Heart left ventricle (tissue), 13 donors: ENCODE measurements around the gene NELL1.

ENCODE experiments used
- CTCF ChIP-seq, 12 donors: fragments of 200-600 bp; sonication (generic) in 4 of 12; IDR thresholded peaks; one replicate each; pipeline versions ENCODE4 v1.5.0 to v1.8.0; 2018 to 2022; ENCODE audit warnings: antibody characterized with exemption in 12 of 12, mild to moderate bottlenecking in 5 of 12
- POLR2A ChIP-seq, 2 donors: fragments of 450-650 bp; IDR thresholded peaks; one replicate each; pipeline ENCODE4 v1.6.1; 2017; ENCODE audit warnings: antibody characterized with exemption in 2 of 2, mild to moderate bottlenecking in 2 of 2, moderate library complexity in 2 of 2
- donor health status: ischemic (EF 13 %, LVEDD 7.1; RV severe dilation, severe dysfunction).
- donor health status: DM: no; HTN: yes; CAD: no.
- donor health status: DM: no; HTN: no; CAD: no.
- donor health status: ischemic (EF 25% LVEDD 6.9; RV normal size, moderate dysfunction).
- donor health status: ischemic (EF 25% LVEDD 5.7; RV mildly dilated, moderate dysfunction).
- donor health status: ischemic (EF 35%, LVEDD 5.7; RV mildly dilated, moderate dysfunction).
- donor health status: nonischemic (EF 11% LVEDD 7.7; RV severe dilation, severe dysfunction).
- donor health status: DM: yes; HTN: yes; CAD: no.
- donor health status: PGD.
- donor health status: ischemic (EF 29% LVEDD 5.4; RV normal size, mild dysfunction).
- donor health status: nonischemic (EF 23%, LVEDD 6.1; RV moderate dilation, normal function).

GRCh38 chr11:20644360-20644759 is 25.0 kb upstream of the NELL1 start:
- no peak for TF ChIP-seq CTCF (IDR thresholded peaks at IDR 0.05)
- TF ChIP-seq POLR2A (IDR thresholded peaks at IDR 0.05), result no peak
